ENCODE data around the gene TMEM223. TPM values are rescaled to one million over a fixed set of nuclear protein-coding genes. Genes with fewer than 3 reads are reported as not detected.

TMEM223 gene
- total and polyA plus RNA-seq, 9 donors: 12.0 to 26.9 (median 13.7) TPM

- Histone ChIP-seq H3K27ac (no peak overlapping the region), H3K27me3 (no peaks in the 10 kb centered on the region), H3K4me1 (ENCODE audit: insufficient read depth) (no peaks in the 10 kb centered on the region), H3K4me3 (no peak overlapping the region), H3K9me3 (no peaks in the 10 kb centered on the region), H3K36me3 (no peaks in the 10 kb centered on the region)
- WGBS, 3 donors: 87 to 91% (median 89%) methylated on average over 3 of the region's 3 CpGs
- intact Hi-C loops (cut with DNase I): no loop called here
- TF ChIP-seq CTCF (IDR thresholded peaks at IDR 0.05): no peak
- no peak for TF ChIP-seq EP300 (IDR thresholded peaks at IDR 0.05)
- DNase-seq: no peak
These were observed 31.9 kb upstream of the TMEM223 start for GRCh38 chr11:62823677-62824076.

GRCh38 chr11:62817129-62817528 is 25.3 kb upstream of the TMEM223 start:
- WGBS, 3 donors: 90 to 98% (median 93%) methylated on average over 4 of the region's 4 CpGs
- Histone ChIP-seq H3K36me3 (no peaks in the 10 kb centered on the region), H3K9me3 (no peaks in the 10 kb centered on the region)

GRCh38 chr11:62816557-62816956 is 24.8 kb upstream of the TMEM223 start:
- Histone ChIP-seq H3K27me3 (no peaks in the 10 kb centered on the region), H3K4me3 (no peak overlapping the region), H3K36me3 (no peaks in the 10 kb centered on the region), H3K4me1 (ENCODE audit: insufficient read depth) (no peaks in the 10 kb centered on the region), H3K27ac (no peak overlapping the region), H3K9me3 (no peaks in the 10 kb centered on the region)
- intact Hi-C loops (cut with DNase I): no loop called here
- WGBS, 3 donors: 83 to 94% (median 89%) methylated on average over 8 of the region's 8 CpGs
- TF ChIP-seq CTCF (IDR thresholded peaks at IDR 0.05) (no peak), POLR2A (IDR thresholded peaks at IDR 0.05) (no peak), EP300 (IDR thresholded peaks at IDR 0.05) (no peak)
- no peak for DNase-seq

More at GRCh38 chr11:62817129-62817528, 25.3 kb upstream of the TMEM223 start:
- Histone ChIP-seq H3K4me3 (no peak overlapping the region), H3K4me1 (ENCODE audit: insufficient read depth) (no peaks in the 10 kb centered on the region), H3K27me3 (no peaks in the 10 kb centered on the region), H3K27ac (no peak overlapping the region)
- TF ChIP-seq CTCF (IDR thresholded peaks at IDR 0.05): no peak
- no peak for TF ChIP-seq POLR2A (IDR thresholded peaks at IDR 0.05)
- no peak for TF ChIP-seq EP300 (IDR thresholded peaks at IDR 0.05)
- no peak for DNase-seq
- intact Hi-C loops (cut with DNase I): no loop called here

- Histone ChIP-seq H3K9me3 (no peaks in the 10 kb centered on the region), H3K4me1 (ENCODE audit: insufficient read depth) (no peaks in the 10 kb centered on the region), H3K36me3 (no peaks in the 10 kb centered on the region), H3K27ac (no peak overlapping the region), H3K27me3 (no peaks in the 10 kb centered on the region), H3K4me3 (no peak overlapping the region)
- no peak for DNase-seq
- intact Hi-C loops (cut with DNase I): no loop called here
- 41 to 79% (median 59%) methylated on average over 2 of the region's 2 CpGs for WGBS, 3 donors
- no peak for TF ChIP-seq EP300 (IDR thresholded peaks at IDR 0.05)
- TF ChIP-seq CTCF (IDR thresholded peaks at IDR 0.05): no peak
- TF ChIP-seq POLR2A (IDR thresholded peaks at IDR 0.05): no peak
These were observed 19.9 kb upstream of the TMEM223 start for GRCh38 chr11:62811659-62812058.

GRCh38 chr11:62810748-62811147 is 18.9 kb upstream of the TMEM223 start:
- WGBS, 3 donors: 3 to 18% (median 8%) methylated on average over 1 of the region's 1 CpG

More at GRCh38 chr11:62810748-62811147, 18.9 kb upstream of the TMEM223 start:
- Histone ChIP-seq H3K36me3 (no peaks in the 10 kb centered on the region), H3K4me1 (ENCODE audit: insufficient read depth) (no peaks in the 10 kb centered on the region), H3K27me3 (no peaks in the 10 kb centered on the region), H3K9me3 (no peaks in the 10 kb centered on the region), H3K4me3 (no peak overlapping the region), H3K27ac (no peak overlapping the region)
- intact Hi-C loops (cut with DNase I): no loop called here
- no peak for DNase-seq
- no peak for TF ChIP-seq CTCF (IDR thresholded peaks at IDR 0.05)
- no peak for TF ChIP-seq EP300 (IDR thresholded peaks at IDR 0.05)
- no peak for TF ChIP-seq POLR2A (IDR thresholded peaks at IDR 0.05)
